ENCODE measurements around the gene CDKN2B. TPM values are rescaled to one million over a fixed set of nuclear protein-coding genes. Genes with fewer than 3 reads are reported as not detected.
A peak's percentile ranks its signal among the peaks of the same experiment; 100 is the strongest.

The CDKN2B gene
- total RNA-seq, 3 donors from 2014 or later (not counting 1 experiment from before 2014, with no cell fraction given), result 0.16 to 0.30 TPM; not detected in 1

DNA sequence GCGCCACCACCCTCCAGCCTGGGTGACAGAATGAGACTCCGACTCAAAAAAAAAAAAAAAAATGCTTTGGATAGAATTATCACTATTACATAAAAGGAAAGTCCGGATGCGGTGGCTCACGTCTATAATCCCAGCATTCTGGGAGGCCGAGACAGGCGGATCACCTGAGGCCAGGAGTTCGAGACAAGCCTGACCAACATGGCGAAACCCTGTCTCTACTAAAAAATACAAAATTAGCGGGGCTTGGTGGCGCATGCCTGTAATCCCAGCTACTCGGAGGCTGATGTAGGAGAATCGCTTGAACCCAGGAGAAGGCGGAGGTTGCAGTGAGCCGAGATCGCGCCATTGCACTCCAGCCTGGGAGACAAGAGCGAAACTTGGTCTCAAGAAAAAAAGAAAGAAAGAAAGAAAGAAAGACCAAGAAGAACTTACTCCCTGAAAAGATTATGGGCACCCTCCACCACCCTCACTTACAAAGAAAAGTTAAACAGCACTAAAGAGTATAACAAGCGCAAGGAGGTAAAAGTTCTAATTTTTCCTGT, 32.7 kb downstream of the CDKN2B start:
- DNase-seq, result no peak
- ATAC-seq, result no peak
- intact Hi-C loops (cut with micrococcal nuclease), result loop anchor here (10.0 kb wide), 1 partner anchor 92 kb away; no protein-coding TSS in a partner anchor
- H3K9me3 Mint-ChIP-seq, result no peaks in the 10 kb centered on the region
- H3K4me1 Mint-ChIP-seq, result peaks cover 18 to 20% of the 10 kb centered on the region in 2 donors
- Histone ChIP-seq H3K9me3 (ENCODE audit: control insufficient read depth, insufficient read depth, low read length) (no peaks in the 10 kb centered on the region), H3K27me3 (ENCODE audit: control insufficient read depth, insufficient read depth, low read length) (peaks cover 91% of the 10 kb centered on the region), H3K27ac (ENCODE audit: low read length) (no peak overlapping the region), H3K4me1 (ENCODE audit: control insufficient read depth, insufficient read depth, low read length) (peaks cover 19% of the 10 kb centered on the region), H3K36me3 (ENCODE audit: control insufficient read depth, insufficient read depth, low read length) (no peaks in the 10 kb centered on the region), H3K4me3 (ENCODE audit: low read length) (no peak overlapping the region)
- no peaks in the 10 kb centered on the region for H3K36me3 Mint-ChIP-seq
- peaks cover 76 to 87% of the 10 kb centered on the region in 2 donors for H3K27me3 Mint-ChIP-seq (ENCODE audit: low read depth in 2 of 2)
- TF ChIP-seq, protein P1, sequence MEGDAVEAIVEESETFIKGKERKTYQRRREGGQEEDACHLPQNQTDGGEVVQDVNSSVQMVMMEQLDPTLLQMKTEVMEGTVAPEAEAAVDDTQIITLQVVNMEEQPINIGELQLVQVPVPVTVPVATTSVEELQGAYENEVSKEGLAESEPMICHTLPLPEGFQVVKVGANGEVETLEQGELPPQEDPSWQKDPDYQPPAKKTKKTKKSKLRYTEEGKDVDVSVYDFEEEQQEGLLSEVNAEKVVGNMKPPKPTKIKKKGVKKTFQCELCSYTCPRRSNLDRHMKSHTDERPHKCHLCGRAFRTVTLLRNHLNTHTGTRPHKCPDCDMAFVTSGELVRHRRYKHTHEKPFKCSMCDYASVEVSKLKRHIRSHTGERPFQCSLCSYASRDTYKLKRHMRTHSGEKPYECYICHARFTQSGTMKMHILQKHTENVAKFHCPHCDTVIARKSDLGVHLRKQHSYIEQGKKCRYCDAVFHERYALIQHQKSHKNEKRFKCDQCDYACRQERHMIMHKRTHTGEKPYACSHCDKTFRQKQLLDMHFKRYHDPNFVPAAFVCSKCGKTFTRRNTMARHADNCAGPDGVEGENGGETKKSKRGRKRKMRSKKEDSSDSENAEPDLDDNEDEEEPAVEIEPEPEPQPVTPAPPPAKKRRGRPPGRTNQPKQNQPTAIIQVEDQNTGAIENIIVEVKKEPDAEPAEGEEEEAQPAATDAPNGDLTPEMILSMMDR (IDR thresholded peaks at IDR 0.05), result no peak
- 28% methylated on average over 18 of the region's 19 CpGs for WGBS (ENCODE audit: insufficient coverage)
- no peak overlapping the region for H3K27ac Mint-ChIP-seq
- no peak overlapping the region for H3K4me3 Mint-ChIP-seq

DNA sequence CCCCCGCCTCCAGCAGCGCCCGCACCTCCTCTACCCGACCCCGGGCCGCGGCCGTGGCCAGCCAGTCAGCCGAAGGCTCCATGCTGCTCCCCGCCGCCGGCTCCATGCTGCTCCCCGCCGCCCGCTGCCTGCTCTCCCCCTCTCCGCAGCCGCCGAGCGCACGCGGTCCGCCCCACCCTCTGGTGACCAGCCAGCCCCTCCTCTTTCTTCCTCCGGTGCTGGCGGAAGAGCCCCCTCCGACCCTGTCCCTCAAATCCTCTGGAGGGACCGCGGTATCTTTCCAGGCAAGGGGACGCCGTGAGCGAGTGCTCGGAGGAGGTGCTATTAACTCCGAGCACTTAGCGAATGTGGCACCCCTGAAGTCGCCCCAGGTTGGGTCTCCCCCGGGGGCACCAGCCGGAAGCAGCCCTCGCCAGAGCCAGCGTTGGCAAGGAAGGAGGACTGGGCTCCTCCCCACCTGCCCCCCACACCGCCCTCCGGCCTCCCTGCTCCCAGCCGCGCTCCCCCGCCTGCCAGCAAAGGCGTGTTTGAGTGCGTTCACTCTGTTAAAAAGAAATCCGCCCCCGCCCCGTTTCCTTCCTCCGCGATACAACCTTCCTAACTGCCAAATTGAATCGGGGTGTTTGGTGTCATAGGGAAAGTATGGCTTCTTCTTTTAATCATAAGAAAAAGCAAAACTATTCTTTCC, 34.2 kb downstream of the CDKN2B start:
- TF ChIP-seq, protein P1 (IDR thresholded peaks at IDR 0.05), result no peak
- under 1% methylated on average over 48 of the region's 51 CpGs for WGBS (ENCODE audit: insufficient coverage)

DNA sequence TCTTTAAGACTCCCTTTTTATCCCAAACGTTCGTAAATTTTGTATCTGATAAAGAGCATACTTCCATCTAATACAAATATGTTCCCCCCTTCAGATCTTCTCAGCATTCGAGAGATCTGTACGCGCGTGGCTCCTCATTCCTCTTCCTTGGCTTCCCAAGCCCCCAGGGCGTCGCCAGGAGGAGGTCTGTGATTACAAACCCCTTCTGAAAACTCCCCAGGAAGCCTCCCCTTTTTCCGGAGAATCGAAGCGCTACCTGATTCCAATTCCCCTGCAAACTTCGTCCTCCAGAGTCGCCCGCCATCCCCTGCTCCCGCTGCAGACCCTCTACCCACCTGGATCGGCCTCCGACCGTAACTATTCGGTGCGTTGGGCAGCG, 34.8 kb downstream of the CDKN2B start:
- Histone ChIP-seq H3K27ac (ENCODE audit: low read length) (no peak overlapping the region), H3K4me1 (ENCODE audit: control insufficient read depth, insufficient read depth, low read length) (peaks cover 19% of the 10 kb centered on the region), H3K4me3 (ENCODE audit: low read length) (no peak overlapping the region), H3K9me3 (ENCODE audit: control insufficient read depth, insufficient read depth, low read length) (peaks cover 9% of the 10 kb centered on the region), H3K27me3 (ENCODE audit: control insufficient read depth, insufficient read depth, low read length) (peaks cover 95% of the 10 kb centered on the region), H3K36me3 (ENCODE audit: control insufficient read depth, insufficient read depth, low read length) (no peaks in the 10 kb centered on the region)
- no peaks in the 10 kb centered on the region for H3K36me3 Mint-ChIP-seq
- DNase-seq, result no peak
- no peaks in the 10 kb centered on the region for H3K9me3 Mint-ChIP-seq
- H3K4me1 Mint-ChIP-seq, result peaks cover 20 to 23% of the 10 kb centered on the region in 2 donors
- intact Hi-C loops (cut with micrococcal nuclease), result loop anchor here (10.0 kb wide), 1 partner anchor 90 kb away; no protein-coding TSS in a partner anchor
- peaks cover 79 to 90% of the 10 kb centered on the region in 2 donors for H3K27me3 Mint-ChIP-seq (ENCODE audit: low read depth in 2 of 2)
- WGBS (ENCODE audit: insufficient coverage), result 4% methylated on average over 21 of the region's 21 CpGs
- no peak for ATAC-seq
- TF ChIP-seq, protein P1 (IDR thresholded peaks at IDR 0.05), result no peak
- H3K4me3 Mint-ChIP-seq, result peak overlapping the region; percentile 76
- peak overlapping the region in 1 of 2 donors; percentile 29 for H3K27ac Mint-ChIP-seq

More for the DNA sequence above, 34.2 kb downstream of the CDKN2B start:
- peak in 1 of 2 donors; percentile 58 for DNase-seq
- H3K27ac ChIP-seq (ENCODE audit: low read length), result no peak overlapping the region
- peaks cover 19% of the 10 kb centered on the region for H3K4me1 ChIP-seq (ENCODE audit: control insufficient read depth, insufficient read depth, low read length)
- Mint-ChIP-seq H3K36me3 (no peaks in the 10 kb centered on the region), H3K4me1 (peaks cover 20 to 21% of the 10 kb centered on the region in 2 donors), H3K9me3 (no peaks in the 10 kb centered on the region), H3K4me3 (peak overlapping the region; percentile 76), H3K27ac (peak overlapping the region in 1 of 2 donors; percentile 29), H3K27me3 (ENCODE audit: low read depth in 2 of 2) (peaks cover 81 to 90% of the 10 kb centered on the region in 2 donors)
- peak; percentile 57 to 72 (median 70) for ATAC-seq
- intact Hi-C loops (cut with micrococcal nuclease), result loop anchor here (10.0 kb wide), 1 partner anchor 90 kb away; no protein-coding TSS in a partner anchor
- no peaks in the 10 kb centered on the region for H3K36me3 ChIP-seq (ENCODE audit: control insufficient read depth, insufficient read depth, low read length)
- peaks cover 94% of the 10 kb centered on the region for H3K27me3 ChIP-seq (ENCODE audit: control insufficient read depth, insufficient read depth, low read length)
- peaks cover 4% of the 10 kb centered on the region for H3K9me3 ChIP-seq (ENCODE audit: control insufficient read depth, insufficient read depth, low read length)
- H3K4me3 ChIP-seq (ENCODE audit: low read length), result peak overlapping the region; percentile 30

Measured in natural killer cell (primary cell).